Peyer's patch (tissue), 4 donors: ENCODE data around the gene ZBTB7A. TPM values are rescaled to one million over a fixed set of nuclear protein-coding genes. Genes with fewer than 3 reads are reported as not detected.

Experiments used
- DNase-seq, 3 donors: peaks; one replicate each; pipeline ENCODE4 v3.0.0-alpha.2; 2017 to 2019
- H3K27ac ChIP-seq, 4 donors: fragments of 200-600 bp; sonication (generic); one replicate each; pipeline ENCODE4 v1.5.1; 2016 to 2019
- H3K27me3 ChIP-seq, 2 donors: fragments of 200-600 bp; sonication (generic); one replicate each; pipeline ENCODE4 v1.5.1; 2019
- H3K36me3 ChIP-seq, 3 donors: fragments of 200-600 bp; sonication (generic); one replicate each; pipeline ENCODE4 v1.5.1; 2016 to 2019
- H3K4me1 ChIP-seq, 4 donors: fragments of 200-600 bp; sonication (generic); one replicate each; pipeline ENCODE4 v1.5.1; 2016 to 2019
- H3K4me3 ChIP-seq, 4 donors: fragments of 200-600 bp; sonication (generic); 1 replicate in 3 of 4; 2 replicates in 1 of 4; pipeline ENCODE4 v1.5.1; 2016 to 2019; ENCODE audit warnings: mild to moderate bottlenecking in 1 of 4
- H3K9me3 ChIP-seq, 4 donors: fragments of 200-600 bp; sonication (generic); one replicate each; pipeline ENCODE4 v1.5.1; 2016 to 2019; ENCODE audit warnings: mild to moderate bottlenecking in 1 of 4
- CTCF ChIP-seq, 6 experiments: fragments of 450-650 bp in 4 of 6; fragments of 200-600 bp in 2 of 6; sonication (generic) in 1 of 6; IDR thresholded peaks; one replicate each; pipeline ENCODE4 v1.5.1; 2017 to 2019; ENCODE audit warnings: antibody characterized with exemption in 6 of 6, mild to moderate bottlenecking in 3 of 6, moderate library complexity in 1 of 6
- POLR2A ChIP-seq, 2 donors: fragments of 450-650 bp; IDR thresholded peaks; one replicate each; pipeline ENCODE4 v1.5.1; 2017; ENCODE audit warnings: antibody characterized with exemption in 2 of 2, mild to moderate bottlenecking in 2 of 2, moderate library complexity in 2 of 2
- total RNA-seq, 4 donors: library from RNA; depleted of rRNA; stranded (reverse); fragments of >200 nt; gene quantifications; one replicate each; pipeline ENCODE4 v1.1.0, GENCODE V29; 2016

Gene ZBTB7A
- total RNA-seq, 4 donors from 2014 or later, result 74.3 to 149 (median 96.1) TPM

- Histone ChIP-seq H3K4me3 (no peak overlapping the region), H3K9me3 (no peaks in the 10 kb centered on the region), H3K27ac (no peak overlapping the region), H3K36me3 (peaks cover 0 to 80% (median 0%) of the 10 kb centered on the region in 3 donors), H3K4me1 (no peaks in the 10 kb centered on the region), H3K27me3 (no peaks in the 10 kb centered on the region)
- no peak for TF ChIP-seq CTCF (IDR thresholded peaks at IDR 0.05)
- no peak for TF ChIP-seq POLR2A (IDR thresholded peaks at IDR 0.05)
- DNase-seq, result no peak
Observed at GRCh38 chr19:4030552-4030951, 36.1 kb downstream of the ZBTB7A start.

GRCh38 chr19:4029247-4029614, 37.5 kb downstream of the ZBTB7A start:
- Histone ChIP-seq H3K27me3 (no peaks in the 10 kb centered on the region), H3K9me3 (no peaks in the 10 kb centered on the region), H3K4me1 (no peaks in the 10 kb centered on the region), H3K4me3 (no peak overlapping the region), H3K27ac (no peak overlapping the region), H3K36me3 (peaks cover 0 to 82% (median 0%) of the 10 kb centered on the region in 3 donors)
- no peak for DNase-seq
- no peak for TF ChIP-seq POLR2A (IDR thresholded peaks at IDR 0.05)

GRCh38 chr19:4028334-4029246, 38.1 kb downstream of the ZBTB7A start:
- H3K9me3 ChIP-seq, result no peaks in the 10 kb centered on the region
- H3K4me1 ChIP-seq, result no peaks in the 10 kb centered on the region
- no peak overlapping the region for H3K4me3 ChIP-seq
- H3K36me3 ChIP-seq, result peaks cover 0 to 82% (median 0%) of the 10 kb centered on the region in 3 donors
- no peak for DNase-seq
- no peak overlapping the region for H3K27ac ChIP-seq
- H3K27me3 ChIP-seq, result no peaks in the 10 kb centered on the region
- TF ChIP-seq POLR2A (IDR thresholded peaks at IDR 0.05) (no peak), CTCF (IDR thresholded peaks at IDR 0.05) (no peak)

- DNase-seq, result no peak
- Histone ChIP-seq H3K27me3 (no peaks in the 10 kb centered on the region), H3K36me3 (peaks cover 0 to 71% (median 0%) of the 10 kb centered on the region in 3 donors), H3K4me3 (no peak overlapping the region), H3K4me1 (no peaks in the 10 kb centered on the region), H3K9me3 (no peaks in the 10 kb centered on the region), H3K27ac (no peak overlapping the region)
- TF ChIP-seq POLR2A (IDR thresholded peaks at IDR 0.05) (no peak), CTCF (IDR thresholded peaks at IDR 0.05) (no peak)
Observed at GRCh38 chr19:4027146-4027545, 39.6 kb downstream of the ZBTB7A start.

GRCh38 chr19:4025317-4025716, 41.4 kb downstream of the ZBTB7A start:
- peaks cover 0 to 55% (median 0%) of the 10 kb centered on the region in 3 donors for H3K36me3 ChIP-seq
- DNase-seq, result no peak
- H3K4me3 ChIP-seq, result no peak overlapping the region
- no peak overlapping the region for H3K27ac ChIP-seq
- no peaks in the 10 kb centered on the region for H3K9me3 ChIP-seq
- H3K4me1 ChIP-seq, result no peaks in the 10 kb centered on the region
- TF ChIP-seq CTCF (IDR thresholded peaks at IDR 0.05), result no peak
- TF ChIP-seq POLR2A (IDR thresholded peaks at IDR 0.05), result no peak
- no peaks in the 10 kb centered on the region for H3K27me3 ChIP-seq

GRCh38 chr19:4023600-4024398, 42.9 kb downstream of the ZBTB7A start:
- H3K27ac ChIP-seq, result peak overlapping the region in 1 of 4 donors; percentile 35
- peaks cover 0 to 9% (median 0%) of the 10 kb centered on the region in 4 donors for H3K4me1 ChIP-seq
- H3K36me3 ChIP-seq, result peaks cover 0 to 42% (median 0%) of the 10 kb centered on the region in 3 donors
- DNase-seq, result no peak
- H3K27me3 ChIP-seq, result no peaks in the 10 kb centered on the region
- H3K4me3 ChIP-seq, result no peak overlapping the region
- TF ChIP-seq CTCF (IDR thresholded peaks at IDR 0.05) (no peak), POLR2A (IDR thresholded peaks at IDR 0.05) (no peak)
- no peaks in the 10 kb centered on the region for H3K9me3 ChIP-seq
